ENCODE data around the gene UMODL1.

Gene UMODL1

DNA sequence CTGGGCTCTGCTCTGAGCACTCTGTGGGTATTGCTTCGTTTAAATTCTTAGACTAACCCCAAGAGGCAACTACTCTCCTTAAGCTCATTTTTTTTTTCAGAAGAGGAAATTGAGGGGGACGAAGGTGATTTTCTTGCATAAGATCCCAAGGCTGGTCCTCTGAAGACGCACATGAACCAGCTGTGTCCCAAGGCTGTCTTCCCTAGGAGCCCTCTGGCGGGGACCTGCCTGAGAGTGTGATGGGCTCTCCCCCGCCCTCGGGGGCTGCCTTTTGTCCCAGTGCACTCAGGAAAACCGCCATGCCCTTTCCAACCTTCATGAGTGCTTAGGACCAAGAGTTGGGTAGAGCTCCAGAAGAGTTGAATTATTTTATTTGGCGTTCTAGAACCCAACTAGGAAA lies 21.7 kb downstream of the UMODL1 start:
- Mint-ChIP-seq H3K4me1 (peaks cover 6% of the 10 kb centered on the region), H3K9me3 (peaks cover 4% of the 10 kb centered on the region), H3K27ac (no peak overlapping the region), H3K36me3 (no peaks in the 10 kb centered on the region), H3K27me3 (peaks cover 25% of the 10 kb centered on the region), H3K4me3 (no peak overlapping the region)
- no peak for ATAC-seq

DNA sequence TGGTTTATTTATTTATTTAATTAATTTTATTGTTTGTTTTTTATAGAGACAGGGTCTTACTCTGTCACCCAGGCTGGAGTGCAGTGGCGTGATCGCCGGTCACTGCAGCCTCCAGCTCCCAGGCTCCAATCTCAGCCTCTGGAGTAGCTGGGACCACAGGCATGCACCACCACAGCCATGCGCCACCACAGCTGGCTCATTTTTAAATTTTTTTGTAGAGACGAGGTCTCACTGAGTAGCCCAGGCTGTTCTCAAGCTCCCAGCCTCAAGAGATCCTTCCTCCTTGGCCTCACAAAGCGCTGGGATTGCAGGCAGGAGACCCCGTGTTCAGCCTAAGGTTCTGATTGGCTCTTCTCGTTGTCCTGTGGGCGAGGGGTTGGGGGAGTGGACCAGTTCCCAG lies 22.1 kb downstream of the UMODL1 start:
- ATAC-seq: no peak
- no peaks in the 10 kb centered on the region for H3K36me3 Mint-ChIP-seq
- peaks cover 25% of the 10 kb centered on the region for H3K27me3 Mint-ChIP-seq
- H3K27ac Mint-ChIP-seq: no peak overlapping the region
- peaks cover 6% of the 10 kb centered on the region for H3K4me1 Mint-ChIP-seq
- H3K9me3 Mint-ChIP-seq: peaks cover 4% of the 10 kb centered on the region
- no peak overlapping the region for H3K4me3 Mint-ChIP-seq

DNA sequence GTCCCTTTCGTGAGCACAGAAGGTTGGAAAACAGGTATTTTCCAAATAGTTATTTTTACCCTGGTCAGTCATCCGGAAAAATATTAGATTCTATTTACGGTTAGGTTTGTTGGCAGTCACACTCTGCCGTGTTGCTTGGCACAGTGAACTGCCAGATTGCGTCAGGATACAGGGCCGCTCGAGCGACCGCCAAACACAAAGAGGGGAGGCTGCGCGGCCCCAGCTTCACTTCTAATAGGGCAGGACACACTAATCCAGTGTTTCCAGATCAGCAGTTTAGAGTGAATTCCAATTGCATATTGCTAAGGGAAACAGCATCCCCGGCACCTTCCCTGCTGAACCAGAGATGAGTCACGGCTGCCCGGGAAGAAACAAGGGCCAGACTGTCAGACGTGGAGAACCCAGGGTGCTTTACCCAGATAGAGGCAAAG lies 22.9 kb downstream of the UMODL1 start:
- Mint-ChIP-seq H3K4me3 (no peak overlapping the region), H3K36me3 (no peaks in the 10 kb centered on the region), H3K27ac (no peak overlapping the region), H3K9me3 (peaks cover 4% of the 10 kb centered on the region), H3K4me1 (peaks cover 6% of the 10 kb centered on the region), H3K27me3 (peaks cover 28% of the 10 kb centered on the region)
- no peak for ATAC-seq

- no peak overlapping the region for H3K27ac Mint-ChIP-seq
- H3K9me3 Mint-ChIP-seq: peaks cover 4% of the 10 kb centered on the region
- peaks cover 34% of the 10 kb centered on the region for H3K27me3 Mint-ChIP-seq
- H3K4me1 Mint-ChIP-seq: no peaks in the 10 kb centered on the region
- ATAC-seq: no peak
- no peaks in the 10 kb centered on the region for H3K36me3 Mint-ChIP-seq
- H3K4me3 Mint-ChIP-seq: no peak overlapping the region
Observed at GRCh38 chr21:42094811-42095210, 23.7 kb downstream of the UMODL1 start.

DNA sequence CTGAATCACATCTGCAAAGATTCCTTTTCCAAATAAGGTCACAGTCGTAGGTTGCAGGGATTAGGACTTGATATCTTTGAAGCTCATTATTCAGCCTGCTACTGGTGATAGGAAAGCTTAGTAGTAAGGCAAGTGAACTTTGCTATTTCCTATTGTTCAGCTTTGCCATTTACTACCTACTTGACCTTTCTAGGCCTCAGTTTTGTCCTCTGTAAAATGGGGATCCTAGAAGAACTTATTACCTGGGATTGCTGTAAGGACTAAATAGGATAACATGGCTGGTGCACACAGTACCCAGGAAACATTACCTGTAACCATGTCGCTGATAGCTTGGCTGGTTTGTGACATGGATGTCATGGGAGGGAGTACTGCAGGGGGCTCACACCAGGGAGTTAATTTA lies 24.5 kb downstream of the UMODL1 start:
- no peak overlapping the region for H3K27ac Mint-ChIP-seq

DNA sequence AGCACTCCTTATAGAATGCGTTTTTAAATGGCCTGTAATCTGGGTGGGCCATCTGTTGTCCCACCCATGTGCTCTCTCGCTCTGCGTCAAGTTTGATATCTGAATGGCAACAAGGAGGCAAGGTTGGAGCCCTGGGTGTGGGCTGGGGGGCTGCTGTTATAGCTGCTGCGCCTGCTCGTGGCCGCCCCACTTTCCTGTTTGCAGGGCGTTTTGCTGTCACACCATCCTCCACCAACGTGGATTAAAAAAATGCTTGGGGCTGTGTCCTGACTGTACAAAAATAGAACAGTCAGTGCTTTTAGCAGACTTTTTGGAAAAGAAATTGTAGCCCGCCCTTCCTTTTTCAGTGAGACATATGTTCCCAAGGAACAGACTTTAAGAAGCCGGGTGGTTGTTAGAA lies 25.4 kb downstream of the UMODL1 start:
- Mint-ChIP-seq H3K27ac (no peak overlapping the region), H3K4me1 (no peaks in the 10 kb centered on the region), H3K36me3 (no peaks in the 10 kb centered on the region), H3K9me3 (peaks cover 4% of the 10 kb centered on the region), H3K4me3 (no peak overlapping the region), H3K27me3 (peaks cover 35% of the 10 kb centered on the region)
- no peak for ATAC-seq

More for the DNA sequence above, 24.5 kb downstream of the UMODL1 start:
- Mint-ChIP-seq H3K27me3 (peaks cover 35% of the 10 kb centered on the region), H3K4me3 (no peak overlapping the region), H3K9me3 (peaks cover 4% of the 10 kb centered on the region), H3K4me1 (no peaks in the 10 kb centered on the region), H3K36me3 (no peaks in the 10 kb centered on the region)
- ATAC-seq: no peak

DNA sequence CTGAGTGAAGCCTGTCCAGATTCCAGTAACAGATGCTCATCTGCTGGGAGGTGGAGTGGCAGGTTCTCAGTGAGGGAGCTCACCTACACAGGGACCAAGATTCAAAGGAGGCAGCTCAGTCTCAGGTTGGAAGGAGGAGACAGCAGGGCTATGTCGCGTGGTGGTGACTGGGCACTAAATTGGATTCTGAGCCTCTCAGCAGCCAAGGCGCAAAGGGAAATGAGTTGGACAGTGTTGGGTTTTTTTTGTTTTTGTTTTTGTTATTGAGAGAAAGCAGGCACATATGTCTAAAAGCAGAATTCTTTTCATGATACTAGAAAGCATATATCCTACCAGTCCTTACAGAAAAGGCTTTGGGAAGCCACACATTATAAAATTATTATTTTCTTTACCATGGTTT lies 26.2 kb downstream of the UMODL1 start:
- H3K27me3 Mint-ChIP-seq: peaks cover 35% of the 10 kb centered on the region
- peaks cover 4% of the 10 kb centered on the region for H3K9me3 Mint-ChIP-seq
- H3K4me1 Mint-ChIP-seq: peaks cover 5% of the 10 kb centered on the region
- H3K27ac Mint-ChIP-seq: no peak overlapping the region
- H3K36me3 Mint-ChIP-seq: no peaks in the 10 kb centered on the region
- no peak overlapping the region for H3K4me3 Mint-ChIP-seq
- ATAC-seq: no peak

DNA sequence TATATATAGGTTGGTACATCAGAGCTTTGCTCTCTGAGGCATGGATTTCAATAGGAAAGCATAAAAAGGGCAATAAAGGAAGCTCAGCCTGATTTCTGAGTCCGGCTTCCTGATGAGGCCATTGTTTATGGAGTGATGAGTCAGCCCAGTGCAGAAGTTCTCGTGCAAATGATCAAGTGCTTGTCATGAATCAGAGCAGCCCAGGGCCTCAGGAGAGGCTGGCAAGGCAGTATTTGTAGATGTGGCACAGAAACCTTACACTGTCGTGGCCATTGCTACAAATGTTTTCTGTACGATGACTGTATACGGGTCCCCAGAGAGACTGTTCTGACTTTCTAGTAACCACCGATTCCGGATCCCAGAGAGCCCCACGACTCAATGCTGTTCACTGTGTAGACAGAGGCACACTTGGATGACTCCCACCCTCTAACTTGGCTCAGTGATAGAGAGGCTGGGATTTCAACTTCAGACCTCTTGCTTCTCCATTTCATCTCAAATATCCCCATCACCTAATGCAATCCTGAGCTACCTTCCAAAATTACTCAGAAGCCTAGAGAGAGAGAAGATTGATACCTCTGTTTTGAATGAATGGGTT lies 26.8 kb downstream of the UMODL1 start:
- no peaks in the 10 kb centered on the region for H3K36me3 Mint-ChIP-seq
- peaks cover 9% of the 10 kb centered on the region for H3K4me1 Mint-ChIP-seq
- ATAC-seq: peak; percentile 77

DNA sequence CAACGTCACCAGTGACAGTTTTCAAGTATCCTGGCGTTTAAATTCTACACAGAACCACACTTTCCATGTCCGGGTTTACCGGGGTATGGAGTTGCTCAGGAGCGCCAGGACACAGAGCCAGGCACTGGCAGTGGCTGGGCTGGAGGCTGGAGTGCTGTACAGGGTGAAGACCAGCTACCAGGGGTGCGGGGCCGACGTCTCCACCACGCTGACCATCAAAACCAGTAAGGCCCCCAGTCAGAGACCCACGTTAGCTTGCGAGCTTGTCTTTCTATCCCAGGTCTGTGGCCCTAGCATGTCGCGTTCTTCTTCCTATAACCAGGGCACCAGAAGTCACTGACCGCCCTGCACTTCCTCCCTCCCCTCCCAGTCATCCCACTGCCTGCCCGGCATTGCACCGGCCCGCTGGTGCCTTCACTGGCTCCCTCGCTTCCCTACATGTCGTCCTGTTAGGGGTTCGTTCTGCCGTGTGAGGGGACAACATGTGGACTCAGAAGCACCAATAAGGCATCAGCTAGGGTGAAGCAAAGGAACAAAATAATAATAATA lies 27.9 kb downstream of the UMODL1 start:
- no peak for ATAC-seq
- no peak overlapping the region for H3K4me3 Mint-ChIP-seq
- H3K4me1 Mint-ChIP-seq: peaks cover 9% of the 10 kb centered on the region
- peaks cover 50% of the 10 kb centered on the region for H3K27me3 Mint-ChIP-seq
- no peak overlapping the region for H3K27ac Mint-ChIP-seq
- no peaks in the 10 kb centered on the region for H3K36me3 Mint-ChIP-seq
- H3K9me3 Mint-ChIP-seq: peaks cover 4% of the 10 kb centered on the region

More for the DNA sequence above, 26.8 kb downstream of the UMODL1 start:
- Mint-ChIP-seq H3K27me3 (peaks cover 42% of the 10 kb centered on the region), H3K9me3 (peaks cover 4% of the 10 kb centered on the region), H3K4me3 (no peak overlapping the region), H3K27ac (no peak overlapping the region)

DNA sequence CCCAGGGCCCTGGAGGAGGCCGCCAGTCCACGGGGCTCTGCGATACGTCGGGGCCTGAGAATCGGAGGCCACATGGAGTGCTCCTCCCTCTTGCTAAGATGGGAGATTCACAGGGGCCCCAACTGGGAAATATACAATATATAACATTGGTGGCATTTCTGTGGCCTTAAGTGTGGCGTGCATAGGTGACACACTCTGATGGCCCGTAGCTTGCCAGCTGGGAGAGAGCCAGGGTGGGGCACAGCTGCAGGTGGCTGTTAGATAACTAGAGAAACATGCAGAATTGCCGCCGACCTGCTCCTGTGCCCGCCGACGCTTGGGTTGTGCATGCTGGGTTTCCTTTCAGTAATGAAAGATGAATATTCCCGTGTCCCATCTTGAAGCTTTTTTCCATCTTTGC lies 30.1 kb downstream of the UMODL1 start:
- no peak for ATAC-seq
- H3K9me3 Mint-ChIP-seq: no peaks in the 10 kb centered on the region
- no peak overlapping the region for H3K27ac Mint-ChIP-seq
- H3K4me3 Mint-ChIP-seq: no peak overlapping the region
- peaks cover 50% of the 10 kb centered on the region for H3K27me3 Mint-ChIP-seq
- peaks cover 9% of the 10 kb centered on the region for H3K4me1 Mint-ChIP-seq
- H3K36me3 Mint-ChIP-seq: no peaks in the 10 kb centered on the region

DNA sequence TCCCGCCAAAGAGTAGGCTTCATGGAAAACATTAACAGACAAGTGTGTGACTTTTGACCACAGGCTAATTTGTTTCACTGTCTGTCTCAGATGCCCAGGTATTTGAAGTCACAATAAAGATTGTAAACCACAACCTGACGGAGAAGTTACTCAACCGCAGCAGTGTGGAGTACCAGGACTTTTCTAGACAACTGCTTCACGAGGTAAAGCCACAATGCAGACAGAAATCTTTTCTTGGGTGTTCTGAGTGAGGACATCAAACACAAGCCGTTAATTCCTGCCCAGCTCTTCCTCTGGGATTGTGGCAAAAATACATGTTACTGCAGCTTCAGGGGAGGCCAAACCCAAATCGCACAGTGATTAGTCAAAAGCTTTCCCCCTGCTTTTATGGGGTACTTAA lies 31.0 kb downstream of the UMODL1 start:
- no peak for ATAC-seq
- Mint-ChIP-seq H3K27me3 (peaks cover 50% of the 10 kb centered on the region), H3K4me3 (no peak overlapping the region), H3K36me3 (no peaks in the 10 kb centered on the region), H3K9me3 (no peaks in the 10 kb centered on the region), H3K27ac (no peak overlapping the region), H3K4me1 (peaks cover 15% of the 10 kb centered on the region)

GRCh38 chr21:42102526-42102925 lies 31.4 kb downstream of the UMODL1 start:
- Mint-ChIP-seq H3K27me3 (peaks cover 50% of the 10 kb centered on the region), H3K36me3 (no peaks in the 10 kb centered on the region), H3K27ac (no peak overlapping the region), H3K4me1 (peaks cover 20% of the 10 kb centered on the region), H3K4me3 (no peak overlapping the region), H3K9me3 (no peaks in the 10 kb centered on the region)
- no peak for ATAC-seq

DNA sequence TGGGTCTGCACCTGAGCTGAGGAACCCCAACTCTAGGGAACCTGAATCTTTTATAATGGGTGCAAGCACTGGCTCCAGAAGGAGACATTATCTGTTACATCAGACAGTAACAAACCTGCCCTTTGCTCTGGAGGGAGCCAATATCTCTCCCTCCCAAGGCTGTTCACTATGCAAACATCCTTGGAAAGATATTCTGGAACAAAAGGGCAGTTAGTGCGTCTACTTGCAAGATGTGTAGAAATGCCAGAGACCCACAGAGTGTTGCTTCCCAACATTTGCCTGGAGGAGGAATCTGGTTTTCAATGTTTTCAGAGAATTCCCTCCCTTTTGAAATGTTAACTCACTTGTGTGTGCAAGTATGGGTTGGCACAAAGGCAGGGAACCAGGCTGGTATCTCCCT lies 31.9 kb downstream of the UMODL1 start:
- ATAC-seq: no peak
- Mint-ChIP-seq H3K36me3 (no peaks in the 10 kb centered on the region), H3K27me3 (peaks cover 50% of the 10 kb centered on the region), H3K9me3 (no peaks in the 10 kb centered on the region), H3K27ac (no peak overlapping the region), H3K4me3 (no peak overlapping the region), H3K4me1 (peaks cover 25% of the 10 kb centered on the region)

DNA sequence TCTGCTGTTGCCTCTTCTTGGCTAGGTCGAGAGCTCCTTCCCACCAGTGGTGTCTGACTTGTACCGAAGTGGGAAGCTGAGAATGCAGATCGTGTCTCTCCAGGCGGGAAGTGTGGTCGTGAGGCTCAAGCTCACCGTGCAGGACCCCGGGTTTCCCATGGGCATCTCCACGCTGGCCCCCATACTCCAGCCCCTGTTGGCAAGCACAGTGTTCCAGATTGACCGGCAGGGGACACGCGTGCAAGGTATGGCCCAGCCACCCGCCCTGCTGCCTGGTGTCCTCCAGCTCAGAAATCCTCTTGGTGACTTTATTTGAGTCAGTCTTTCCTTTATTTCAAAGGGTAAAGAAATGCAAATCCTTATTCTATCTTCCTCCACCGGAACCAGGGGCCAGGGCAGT lies 32.7 kb downstream of the UMODL1 start:
- no peak for ATAC-seq

DNA sequence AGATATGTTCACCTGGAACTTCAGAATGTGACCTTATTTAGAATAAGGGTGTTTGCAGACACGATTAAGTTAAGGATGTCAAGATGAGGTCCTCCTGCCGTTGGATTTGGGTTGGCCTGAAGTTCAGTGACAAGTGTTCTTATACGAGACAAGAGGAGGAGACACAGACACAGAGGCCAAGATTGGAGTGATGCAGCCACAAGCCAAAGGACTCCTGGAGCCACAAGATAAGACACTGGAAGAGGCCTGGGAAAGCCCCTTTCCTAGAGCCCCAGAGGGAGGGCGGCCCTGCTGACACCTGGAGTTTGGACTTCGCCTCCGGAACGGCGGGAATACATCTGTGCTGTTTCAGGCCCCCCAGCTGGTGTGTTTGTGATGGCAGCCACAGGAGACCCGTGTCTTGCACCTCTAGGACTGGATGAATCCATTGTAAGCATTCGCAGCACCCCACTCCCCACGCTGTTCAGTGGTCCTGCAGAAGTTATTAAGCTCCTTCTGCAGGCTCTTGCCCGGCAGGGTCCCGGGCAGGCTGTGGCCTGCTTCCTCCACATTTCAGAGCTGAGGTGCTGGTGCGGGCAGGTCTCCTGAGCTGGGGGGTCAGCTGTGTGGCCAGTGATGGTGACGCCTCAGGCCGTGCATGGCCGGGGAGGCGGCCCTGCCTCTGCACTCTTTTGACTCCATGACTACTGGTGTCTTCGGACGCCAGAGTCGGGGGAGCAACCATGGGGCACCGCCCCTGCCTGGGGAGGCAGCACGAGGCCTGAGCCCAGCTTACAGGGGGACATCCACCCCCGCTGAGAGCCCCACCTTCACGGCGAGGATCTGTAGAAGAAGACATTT lies 34.6 kb downstream of the UMODL1 start:
- Mint-ChIP-seq H3K27me3 (peaks cover 39% of the 10 kb centered on the region), H3K4me3 (no peak overlapping the region), H3K9me3 (no peaks in the 10 kb centered on the region), H3K27ac (no peak overlapping the region), H3K36me3 (no peaks in the 10 kb centered on the region), H3K4me1 (peaks cover 28% of the 10 kb centered on the region)
- ATAC-seq: no peak

More for the DNA sequence above, 32.7 kb downstream of the UMODL1 start:
- Mint-ChIP-seq H3K4me3 (no peak overlapping the region), H3K27me3 (peaks cover 49% of the 10 kb centered on the region), H3K36me3 (no peaks in the 10 kb centered on the region), H3K9me3 (no peaks in the 10 kb centered on the region), H3K27ac (no peak overlapping the region), H3K4me1 (peaks cover 28% of the 10 kb centered on the region)

DNA sequence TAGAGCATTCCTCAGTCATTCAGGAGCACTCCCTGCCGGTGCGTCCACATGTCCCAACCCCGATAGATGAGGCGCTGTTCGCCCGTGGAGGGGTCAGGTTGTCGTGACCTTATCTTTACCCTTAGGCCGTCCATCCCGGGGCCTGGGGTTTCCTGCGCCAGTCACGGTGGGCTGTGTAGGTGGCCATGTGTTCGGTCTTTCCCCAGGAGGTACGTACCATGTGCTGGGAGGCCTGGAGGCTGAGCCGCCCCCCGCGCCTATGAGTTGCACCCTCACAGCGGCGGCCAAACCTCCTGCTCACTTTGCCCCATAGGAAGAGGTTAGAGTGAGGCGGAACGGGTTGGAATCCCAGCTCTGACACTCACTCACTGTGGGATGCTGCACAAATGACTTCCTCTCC lies 35.3 kb downstream of the UMODL1 start:
- peak overlapping the region; percentile 51 for H3K27ac Mint-ChIP-seq
- H3K4me1 Mint-ChIP-seq: peaks cover 28% of the 10 kb centered on the region
- no peak overlapping the region for H3K4me3 Mint-ChIP-seq
- peaks cover 32% of the 10 kb centered on the region for H3K27me3 Mint-ChIP-seq
- no peaks in the 10 kb centered on the region for H3K9me3 Mint-ChIP-seq
- no peak for ATAC-seq
- H3K36me3 Mint-ChIP-seq: no peaks in the 10 kb centered on the region
